Liver (tissue), 9 donors: ENCODE results near the gene PTPN12. TPM values are rescaled to one million over a fixed set of nuclear protein-coding genes. Genes with fewer than 3 reads are reported as not detected.

ENCODE experiments used
- DNase-seq: peaks from one replicate; pipeline ENCODE4 v3.0.0-alpha.2; 2017; ENCODE audit warnings: low spot score
- H3K27ac ChIP-seq, 2 donors: one replicate each; pipeline ENCODE4 v1.7.0; 2013; ENCODE audit warnings: inconsistent platforms in 2 of 2, low read length in 2 of 2, control low read depth in 1 of 2, low read depth in 1 of 2, mild to moderate bottlenecking in 1 of 2
- H3K27me3 ChIP-seq, 4 donors: one replicate each; pipeline versions ENCODE4 v1.6.1 to v1.7.0; 2013; ENCODE audit warnings: low read length in 3 of 4, inconsistent platforms in 1 of 4, mild to moderate bottlenecking in 1 of 4, moderate library complexity in 1 of 4; ENCODE audit not compliant: control insufficient read depth in 4 of 4, insufficient read depth in 4 of 4
- H3K36me3 ChIP-seq, 4 donors: one replicate each; pipeline versions ENCODE4 v1.6.1 to v1.7.0; 2013; ENCODE audit warnings: low read length in 3 of 4, mild to moderate bottlenecking in 3 of 4, low read depth in 1 of 4, moderate library complexity in 1 of 4; ENCODE audit not compliant: control insufficient read depth in 4 of 4, insufficient read depth in 3 of 4
- H3K4me1 ChIP-seq, 4 donors: one replicate each; pipeline versions ENCODE4 v1.6.1 to v1.7.0; 2013; ENCODE audit warnings: low read length in 3 of 4, mild to moderate bottlenecking in 3 of 4, moderate library complexity in 1 of 4; ENCODE audit not compliant: control insufficient read depth in 4 of 4, insufficient read depth in 4 of 4
- H3K4me3 ChIP-seq, 3 donors: one replicate each; pipeline versions ENCODE4 v1.6.1 to v1.7.0; 2013; ENCODE audit warnings: low read length in 3 of 3, control low read depth in 1 of 3, low read depth in 1 of 3, mild to moderate bottlenecking in 1 of 3
- H3K9ac ChIP-seq, 2 donors: one replicate each; pipeline ENCODE4 v1.7.0; 2013; ENCODE audit warnings: low read length in 2 of 2, mild to moderate bottlenecking in 2 of 2, moderate library complexity in 2 of 2, control low read depth in 1 of 2, low read depth in 1 of 2
- H3K9me3 ChIP-seq, 4 donors: one replicate each; pipeline versions ENCODE4 v1.6.1 to v1.7.0; 2013; ENCODE audit warnings: low read length in 3 of 4; ENCODE audit not compliant: control insufficient read depth in 4 of 4
- EGR1 ChIP-seq, 2 donors: IDR thresholded peaks; 2 replicates each; pipeline ENCODE4 v1.6.1; 2016 to 2018; ENCODE audit warnings: antibody characterized with exemption in 2 of 2, low read depth in 2 of 2
- FOXA1 ChIP-seq: IDR thresholded peaks from 2 replicates; pipeline ENCODE4 v1.6.1; 2016; ENCODE audit warnings: antibody characterized with exemption
- FOXA2 ChIP-seq: IDR thresholded peaks from 2 replicates; pipeline ENCODE4 v1.6.1; 2016; ENCODE audit warnings: antibody characterized with exemption
- GABPA ChIP-seq, 2 donors: IDR thresholded peaks in 1 of 2; conservative IDR thresholded peaks in 1 of 2; 2 replicates each; pipeline ENCODE4 v1.6.1; 2016; ENCODE audit warnings: antibody characterized with exemption in 2 of 2, mild to moderate bottlenecking in 1 of 2, moderate library complexity in 1 of 2
- HNF4A ChIP-seq, 2 donors: conservative IDR thresholded peaks; 2 replicates each; pipeline ENCODE4 v1.6.1; 2016; ENCODE audit warnings: antibody characterized with exemption in 2 of 2, mild to moderate bottlenecking in 2 of 2
- HNF4G ChIP-seq: IDR thresholded peaks from 2 replicates; pipeline ENCODE4 v1.6.1; 2016; ENCODE audit warnings: antibody characterized with exemption
- JUND ChIP-seq, 2 donors: IDR thresholded peaks; 2 replicates each; pipeline ENCODE4 v1.6.1; 2016; ENCODE audit warnings: antibody characterized with exemption in 2 of 2
- NR2F2 ChIP-seq: IDR thresholded peaks from 2 replicates; pipeline ENCODE4 v1.6.1; 2016; ENCODE audit warnings: antibody characterized with exemption
- RAD21 ChIP-seq, 2 donors: IDR thresholded peaks; 2 replicates each; pipeline ENCODE4 v1.6.1; 2016; ENCODE audit warnings: antibody characterized with exemption in 2 of 2, mild to moderate bottlenecking in 2 of 2
- RXRA ChIP-seq, 2 donors: IDR thresholded peaks; 2 replicates each; pipeline ENCODE4 v1.6.1; 2017 to 2018; ENCODE audit warnings: antibody characterized with exemption in 2 of 2, mild to moderate bottlenecking in 1 of 2
- SP1 ChIP-seq: IDR thresholded peaks from 2 replicates; pipeline ENCODE4 v1.6.1; 2018; ENCODE audit warnings: antibody characterized with exemption, mild to moderate bottlenecking
- TAF1 ChIP-seq: conservative IDR thresholded peaks from 2 replicates; pipeline ENCODE4 v1.6.1; 2016; ENCODE audit warnings: antibody characterized with exemption, mild to moderate bottlenecking
- YY1 ChIP-seq: IDR thresholded peaks from 2 replicates; pipeline ENCODE4 v1.6.1; 2016; ENCODE audit warnings: antibody characterized with exemption, mild to moderate bottlenecking
- WGBS: extraction: QIAGEN DNeasy Blood & Tissue Kit; methylation state at CpG from one replicate; pipeline ENCODE4 v1.1.7; 2013; 5-methylcytosine and 5-hydroxymethylcytosine counted together
- polyA plus RNA-seq, 2 donors: library from polyadenylated mRNA; stranded (reverse) in 1 of 2; unstranded in 1 of 2; fragments of 200-250 nt in 1 of 2; fragments of >200 nt in 1 of 2; fragmentation: Nextera tagmentation in 1 of 2; extraction: Ambion mirVana in 1 of 2; gene quantifications; one replicate each; pipeline versions ENCODE4 v1.2.1 to v1.2.3, GENCODE V29; 2013 to 2015
- total RNA-seq, 2 donors: library from RNA; depleted of rRNA; stranded (reverse); fragments of >200 nt; gene quantifications; one replicate each; pipeline ENCODE4 v1.2.3, GENCODE V29; 2014
- TF ChIP-seq, protein P1 (sequence below): IDR thresholded peaks from 2 replicates; pipeline ENCODE4 v1.6.1; 2016; ENCODE audit warnings: antibody characterized with exemption, mild to moderate bottlenecking
- TF ChIP-seq, protein P2 (sequence below): fragments of 150-350 bp; IDR thresholded peaks from 2 replicates; pipeline ENCODE4 v1.5.1; 2017; ENCODE audit warnings: improper control_type of control experiment, low read depth, low read length; ENCODE audit not compliant: missing input control
- TF ChIP-seq, protein P3 (sequence below): IDR thresholded peaks from 2 replicates; pipeline ENCODE4 v1.6.1; 2016; ENCODE audit warnings: antibody characterized with exemption
- TF ChIP-seq, protein P4 (sequence below): IDR thresholded peaks from 2 replicates; pipeline ENCODE4 v1.6.1; 2016; ENCODE audit warnings: antibody characterized with exemption
- donor health status: healthy.
- donor health status: healthy.
- donor health status: healthy.
- donor health status: healthy.
- donor health status: healthy.

PTPN12 gene
- total and polyA plus RNA-seq, 4 donors, result 10.1 to 18.6 (median 15.3) TPM

DNA sequence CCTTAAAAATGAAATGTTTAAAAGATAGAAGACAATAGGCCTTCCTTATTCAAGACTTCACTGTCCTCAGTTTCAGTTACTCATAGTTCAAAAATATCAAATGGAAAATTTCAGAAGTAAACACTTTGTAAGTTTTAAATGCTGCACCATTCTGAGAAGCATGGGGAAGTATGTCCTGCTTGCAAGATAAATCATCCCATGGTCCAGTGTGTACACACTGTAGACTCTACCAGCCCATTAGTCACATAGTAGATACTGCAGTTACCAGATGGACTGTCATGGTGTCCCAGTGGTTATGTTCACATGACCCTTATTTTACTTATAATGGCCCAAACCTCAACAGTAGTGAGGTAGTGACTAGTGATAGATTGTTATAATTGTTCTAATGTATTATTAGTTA lies 69.5 kb downstream of the PTPN12 start:
- no peak for DNase-seq
- H3K36me3 ChIP-seq, result peaks cover 2 to 10% (median 4%) of the 10 kb centered on the region in 4 donors
- no peak overlapping the region for H3K9ac ChIP-seq
- H3K4me1 ChIP-seq, result peaks cover 0 to 4% (median 2%) of the 10 kb centered on the region in 4 donors
- H3K9me3 ChIP-seq, result no peaks in the 10 kb centered on the region
- H3K27ac ChIP-seq, result no peak overlapping the region
- H3K27me3 ChIP-seq, result no peaks in the 10 kb centered on the region
- no peak overlapping the region for H3K4me3 ChIP-seq
- TF ChIP-seq HNF4A (conservative IDR thresholded peaks at IDR 0.05) (no peak), YY1 (no peak), RXRA (IDR thresholded peaks at IDR 0.05) (no peak)
- TF ChIP-seq, protein P1, sequence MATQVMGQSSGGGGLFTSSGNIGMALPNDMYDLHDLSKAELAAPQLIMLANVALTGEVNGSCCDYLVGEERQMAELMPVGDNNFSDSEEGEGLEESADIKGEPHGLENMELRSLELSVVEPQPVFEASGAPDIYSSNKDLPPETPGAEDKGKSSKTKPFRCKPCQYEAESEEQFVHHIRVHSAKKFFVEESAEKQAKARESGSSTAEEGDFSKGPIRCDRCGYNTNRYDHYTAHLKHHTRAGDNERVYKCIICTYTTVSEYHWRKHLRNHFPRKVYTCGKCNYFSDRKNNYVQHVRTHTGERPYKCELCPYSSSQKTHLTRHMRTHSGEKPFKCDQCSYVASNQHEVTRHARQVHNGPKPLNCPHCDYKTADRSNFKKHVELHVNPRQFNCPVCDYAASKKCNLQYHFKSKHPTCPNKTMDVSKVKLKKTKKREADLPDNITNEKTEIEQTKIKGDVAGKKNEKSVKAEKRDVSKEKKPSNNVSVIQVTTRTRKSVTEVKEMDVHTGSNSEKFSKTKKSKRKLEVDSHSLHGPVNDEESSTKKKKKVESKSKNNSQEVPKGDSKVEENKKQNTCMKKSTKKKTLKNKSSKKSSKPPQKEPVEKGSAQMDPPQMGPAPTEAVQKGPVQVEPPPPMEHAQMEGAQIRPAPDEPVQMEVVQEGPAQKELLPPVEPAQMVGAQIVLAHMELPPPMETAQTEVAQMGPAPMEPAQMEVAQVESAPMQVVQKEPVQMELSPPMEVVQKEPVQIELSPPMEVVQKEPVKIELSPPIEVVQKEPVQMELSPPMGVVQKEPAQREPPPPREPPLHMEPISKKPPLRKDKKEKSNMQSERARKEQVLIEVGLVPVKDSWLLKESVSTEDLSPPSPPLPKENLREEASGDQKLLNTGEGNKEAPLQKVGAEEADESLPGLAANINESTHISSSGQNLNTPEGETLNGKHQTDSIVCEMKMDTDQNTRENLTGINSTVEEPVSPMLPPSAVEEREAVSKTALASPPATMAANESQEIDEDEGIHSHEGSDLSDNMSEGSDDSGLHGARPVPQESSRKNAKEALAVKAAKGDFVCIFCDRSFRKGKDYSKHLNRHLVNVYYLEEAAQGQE, result no peak

DNA sequence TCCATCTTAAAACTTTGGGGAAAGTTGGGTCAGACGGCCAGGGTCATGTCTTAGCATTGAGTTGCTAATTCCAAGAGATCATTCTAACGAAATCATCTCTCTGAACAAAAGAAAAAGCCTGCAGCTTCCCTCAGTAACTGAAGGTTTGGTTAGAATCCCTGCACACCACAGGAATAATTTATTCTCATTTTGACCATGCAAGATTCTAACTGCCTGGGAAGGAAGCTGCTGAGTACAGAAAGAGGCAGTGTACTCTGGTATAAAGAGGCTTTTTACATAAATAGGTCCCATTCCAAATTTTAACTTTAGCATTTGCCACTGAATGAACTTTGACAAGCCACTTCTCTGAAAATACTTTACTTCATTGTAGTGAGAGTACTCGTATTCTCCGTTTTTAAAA lies 82.2 kb downstream of the PTPN12 start:
- 94% methylated on average over 4 of the region's 4 CpGs for WGBS
- H3K36me3 ChIP-seq, result peaks cover 2 to 18% (median 9%) of the 10 kb centered on the region in 4 donors

More for the DNA sequence above, 82.2 kb downstream of the PTPN12 start:
- H3K4me3 ChIP-seq, result no peak overlapping the region
- no peaks in the 10 kb centered on the region for H3K4me1 ChIP-seq
- H3K27me3 ChIP-seq, result no peaks in the 10 kb centered on the region
- DNase-seq, result no peak
- no peak overlapping the region for H3K9ac ChIP-seq
- H3K9me3 ChIP-seq, result no peaks in the 10 kb centered on the region
- TF ChIP-seq HNF4A (conservative IDR thresholded peaks at IDR 0.05), result no peak
- TF ChIP-seq FOXA1, result no peak
- TF ChIP-seq, protein P2, sequence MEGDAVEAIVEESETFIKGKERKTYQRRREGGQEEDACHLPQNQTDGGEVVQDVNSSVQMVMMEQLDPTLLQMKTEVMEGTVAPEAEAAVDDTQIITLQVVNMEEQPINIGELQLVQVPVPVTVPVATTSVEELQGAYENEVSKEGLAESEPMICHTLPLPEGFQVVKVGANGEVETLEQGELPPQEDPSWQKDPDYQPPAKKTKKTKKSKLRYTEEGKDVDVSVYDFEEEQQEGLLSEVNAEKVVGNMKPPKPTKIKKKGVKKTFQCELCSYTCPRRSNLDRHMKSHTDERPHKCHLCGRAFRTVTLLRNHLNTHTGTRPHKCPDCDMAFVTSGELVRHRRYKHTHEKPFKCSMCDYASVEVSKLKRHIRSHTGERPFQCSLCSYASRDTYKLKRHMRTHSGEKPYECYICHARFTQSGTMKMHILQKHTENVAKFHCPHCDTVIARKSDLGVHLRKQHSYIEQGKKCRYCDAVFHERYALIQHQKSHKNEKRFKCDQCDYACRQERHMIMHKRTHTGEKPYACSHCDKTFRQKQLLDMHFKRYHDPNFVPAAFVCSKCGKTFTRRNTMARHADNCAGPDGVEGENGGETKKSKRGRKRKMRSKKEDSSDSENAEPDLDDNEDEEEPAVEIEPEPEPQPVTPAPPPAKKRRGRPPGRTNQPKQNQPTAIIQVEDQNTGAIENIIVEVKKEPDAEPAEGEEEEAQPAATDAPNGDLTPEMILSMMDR, result no peak
- no peak for TF ChIP-seq GABPA (IDR thresholded peaks at IDR 0.05 in 1 of 2, conservative IDR thresholded peaks at IDR 0.05 in 1 of 2)
- no peak for TF ChIP-seq YY1
- no peak for TF ChIP-seq JUND (IDR thresholded peaks at IDR 0.05)
- no peak for TF ChIP-seq SP1
- TF ChIP-seq, protein P3, sequence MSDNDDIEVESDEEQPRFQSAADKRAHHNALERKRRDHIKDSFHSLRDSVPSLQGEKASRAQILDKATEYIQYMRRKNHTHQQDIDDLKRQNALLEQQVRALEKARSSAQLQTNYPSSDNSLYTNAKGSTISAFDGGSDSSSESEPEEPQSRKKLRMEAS, result no peak
- no peak for TF ChIP-seq TAF1
- no peak for TF ChIP-seq EGR1 (IDR thresholded peaks at IDR 0.05; ENCODE audit: low read depth in 2 of 2)
- no peak for TF ChIP-seq RAD21 (IDR thresholded peaks at IDR 0.05)
- TF ChIP-seq FOXA2, result no peak
- TF ChIP-seq NR2F2, result no peak
- TF ChIP-seq RXRA (IDR thresholded peaks at IDR 0.05), result no peak
- no peak for TF ChIP-seq HNF4G
- TF ChIP-seq, protein P1, result no peak
- TF ChIP-seq, protein P4, sequence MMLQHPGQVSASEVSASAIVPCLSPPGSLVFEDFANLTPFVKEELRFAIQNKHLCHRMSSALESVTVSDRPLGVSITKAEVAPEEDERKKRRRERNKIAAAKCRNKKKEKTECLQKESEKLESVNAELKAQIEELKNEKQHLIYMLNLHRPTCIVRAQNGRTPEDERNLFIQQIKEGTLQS, result no peak
- no peak overlapping the region for H3K27ac ChIP-seq
